PC-9 (cell line): Measurements from ENCODE around the gene PACRG.

Experiments
- EZH2 ChIP-seq: fragments of 200-600 bp; sonication (generic); IDR thresholded peaks from 2 replicates; pipeline ENCODE4 v1.8.0; 2017; ENCODE audit warnings: antibody characterized with exemption, low read depth
- TF ChIP-seq, protein P1 (sequence below): fragments of 200-600 bp; sonication (generic); conservative IDR thresholded peaks from 2 replicates; pipeline ENCODE4 v1.6.1; 2017; ENCODE audit warnings: mixed run types, antibody characterized with exemption, mild to moderate bottlenecking, moderate library complexity

DNA sequence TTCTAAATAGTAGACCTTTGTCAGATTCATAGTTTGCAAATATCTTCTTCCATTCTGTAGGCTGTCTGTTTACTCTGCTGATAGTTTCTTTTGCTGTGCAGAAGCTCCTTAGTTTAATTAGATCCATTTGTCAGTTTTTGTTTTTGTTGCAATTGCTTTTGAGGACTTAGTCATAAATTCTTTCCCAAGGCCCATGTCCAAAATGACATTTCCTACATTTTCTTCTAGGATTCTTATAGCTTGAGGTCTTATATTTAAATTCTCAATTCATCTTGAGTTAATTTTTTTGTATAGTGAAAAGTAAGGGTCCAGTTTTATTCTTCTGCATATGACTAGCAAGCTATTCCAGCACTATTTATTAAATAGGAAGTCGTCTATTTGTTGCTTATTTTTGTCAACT is 287.0 kb downstream of the PACRG start:
- no peak for TF ChIP-seq EZH2
- TF ChIP-seq, protein P1, sequence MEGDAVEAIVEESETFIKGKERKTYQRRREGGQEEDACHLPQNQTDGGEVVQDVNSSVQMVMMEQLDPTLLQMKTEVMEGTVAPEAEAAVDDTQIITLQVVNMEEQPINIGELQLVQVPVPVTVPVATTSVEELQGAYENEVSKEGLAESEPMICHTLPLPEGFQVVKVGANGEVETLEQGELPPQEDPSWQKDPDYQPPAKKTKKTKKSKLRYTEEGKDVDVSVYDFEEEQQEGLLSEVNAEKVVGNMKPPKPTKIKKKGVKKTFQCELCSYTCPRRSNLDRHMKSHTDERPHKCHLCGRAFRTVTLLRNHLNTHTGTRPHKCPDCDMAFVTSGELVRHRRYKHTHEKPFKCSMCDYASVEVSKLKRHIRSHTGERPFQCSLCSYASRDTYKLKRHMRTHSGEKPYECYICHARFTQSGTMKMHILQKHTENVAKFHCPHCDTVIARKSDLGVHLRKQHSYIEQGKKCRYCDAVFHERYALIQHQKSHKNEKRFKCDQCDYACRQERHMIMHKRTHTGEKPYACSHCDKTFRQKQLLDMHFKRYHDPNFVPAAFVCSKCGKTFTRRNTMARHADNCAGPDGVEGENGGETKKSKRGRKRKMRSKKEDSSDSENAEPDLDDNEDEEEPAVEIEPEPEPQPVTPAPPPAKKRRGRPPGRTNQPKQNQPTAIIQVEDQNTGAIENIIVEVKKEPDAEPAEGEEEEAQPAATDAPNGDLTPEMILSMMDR = no peak
